Stimulated activated CD8-positive, alpha-beta memory T cell treated with anti-CD3 and anti-CD28 coated beads, Interleukin-12 subunit alpha, Interleukin-12 subunit beta, amount 100 ng/mL, for 24 hours (primary cell): Measurements from ENCODE around the gene HES5.

Experiments used
- DNase-seq: peaks from one replicate; pipeline ENCODE4 v3.0.0-alpha.2; 2020; ENCODE audit errors: extremely low read depth

The HES5 gene

GRCh38 chr1:2479618-2480017, 50.4 kb downstream of the HES5 start:
- no peak for DNase-seq

- DNase-seq = no peak
Observed at GRCh38 chr1:2479186-2479585, 50.9 kb downstream of the HES5 start.
